Measurements from ENCODE around the gene OAS3. TPM values are rescaled to one million over a fixed set of nuclear protein-coding genes. Genes with fewer than 3 reads are reported as not detected.

The OAS3 gene
- total and polyA plus RNA-seq, 12 donors, result 3.0 to 28.0 (median 8.5) TPM

DNA sequence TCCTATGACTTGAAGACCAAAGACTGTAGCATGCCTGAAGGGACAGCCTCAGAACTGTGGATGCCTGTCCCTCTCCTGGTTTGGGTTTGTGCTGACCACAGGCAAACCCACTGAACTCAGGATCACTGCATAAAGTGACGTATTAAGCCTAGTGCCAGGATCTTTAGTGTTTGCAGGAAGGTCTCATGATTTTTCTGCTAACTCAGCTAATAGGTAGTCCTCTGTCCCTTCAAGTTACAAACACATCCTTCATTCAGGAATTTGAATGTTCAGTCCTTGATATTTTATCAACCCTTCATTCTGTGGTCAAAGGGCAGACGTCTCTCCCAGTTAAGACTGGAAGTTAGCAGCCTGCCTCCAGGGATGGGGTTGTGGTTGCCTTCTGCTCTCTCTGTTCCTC, 10.3 kb upstream of the OAS3 start:
- H3K27ac ChIP-seq, result no peak overlapping the region
- no peak overlapping the region for H3K4me3 ChIP-seq
- TF ChIP-seq, protein P1, sequence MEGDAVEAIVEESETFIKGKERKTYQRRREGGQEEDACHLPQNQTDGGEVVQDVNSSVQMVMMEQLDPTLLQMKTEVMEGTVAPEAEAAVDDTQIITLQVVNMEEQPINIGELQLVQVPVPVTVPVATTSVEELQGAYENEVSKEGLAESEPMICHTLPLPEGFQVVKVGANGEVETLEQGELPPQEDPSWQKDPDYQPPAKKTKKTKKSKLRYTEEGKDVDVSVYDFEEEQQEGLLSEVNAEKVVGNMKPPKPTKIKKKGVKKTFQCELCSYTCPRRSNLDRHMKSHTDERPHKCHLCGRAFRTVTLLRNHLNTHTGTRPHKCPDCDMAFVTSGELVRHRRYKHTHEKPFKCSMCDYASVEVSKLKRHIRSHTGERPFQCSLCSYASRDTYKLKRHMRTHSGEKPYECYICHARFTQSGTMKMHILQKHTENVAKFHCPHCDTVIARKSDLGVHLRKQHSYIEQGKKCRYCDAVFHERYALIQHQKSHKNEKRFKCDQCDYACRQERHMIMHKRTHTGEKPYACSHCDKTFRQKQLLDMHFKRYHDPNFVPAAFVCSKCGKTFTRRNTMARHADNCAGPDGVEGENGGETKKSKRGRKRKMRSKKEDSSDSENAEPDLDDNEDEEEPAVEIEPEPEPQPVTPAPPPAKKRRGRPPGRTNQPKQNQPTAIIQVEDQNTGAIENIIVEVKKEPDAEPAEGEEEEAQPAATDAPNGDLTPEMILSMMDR (IDR thresholded peaks at IDR 0.05), result no peak
- no peak for DNase-seq
- peaks cover 0 to 15% (median 0%) of the 10 kb centered on the region in 11 donors for H3K9me3 ChIP-seq
- WGBS, 2 donors, result 50 to 80% methylated on average over 2 of the region's 2 CpGs
- no peaks in the 10 kb centered on the region for H3K27me3 ChIP-seq
- intact Hi-C loops (cut with DNase I), result no loop called here
- peaks cover 0 to 31% (median 0%) of the 10 kb centered on the region in 9 donors for H3K36me3 ChIP-seq
- H3K4me1 ChIP-seq, result peaks cover 0 to 11% (median 0%) of the 10 kb centered on the region in 9 donors
- no peak for ATAC-seq

DNA sequence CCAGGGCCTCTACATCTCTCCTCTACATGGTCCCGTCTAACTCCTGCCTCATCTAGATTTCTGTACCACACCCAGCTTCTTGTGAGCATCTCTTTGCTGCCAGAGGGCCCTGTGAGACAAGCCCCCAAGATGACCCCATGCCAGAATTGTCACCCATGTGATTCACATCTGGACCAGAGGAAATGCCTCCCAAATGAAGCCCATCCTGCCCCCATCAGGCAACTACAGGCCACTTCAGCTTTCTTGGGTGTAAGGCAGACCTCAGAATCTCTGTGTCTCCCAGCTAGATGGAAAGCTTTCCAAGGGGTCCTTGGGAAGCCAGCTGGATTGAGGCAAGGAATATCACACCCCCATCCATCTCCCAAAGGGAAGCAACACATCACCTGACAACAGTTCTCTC, 9.3 kb upstream of the OAS3 start:
- no peak for ATAC-seq
- TF ChIP-seq, protein P1 (IDR thresholded peaks at IDR 0.05), result no peak
- 86 to 100% methylated on average over 1 of the region's 1 CpG for WGBS, 2 donors
- Histone ChIP-seq H3K4me3 (no peak overlapping the region), H3K36me3 (peaks cover 0 to 29% (median 0%) of the 10 kb centered on the region in 9 donors), H3K9me3 (peaks cover 0 to 15% (median 0%) of the 10 kb centered on the region in 11 donors), H3K27ac (no peak overlapping the region), H3K4me1 (peaks cover 0 to 11% (median 0%) of the 10 kb centered on the region in 9 donors), H3K27me3 (no peaks in the 10 kb centered on the region)
- no peak for DNase-seq
- intact Hi-C loops (cut with DNase I), result no loop called here

DNA sequence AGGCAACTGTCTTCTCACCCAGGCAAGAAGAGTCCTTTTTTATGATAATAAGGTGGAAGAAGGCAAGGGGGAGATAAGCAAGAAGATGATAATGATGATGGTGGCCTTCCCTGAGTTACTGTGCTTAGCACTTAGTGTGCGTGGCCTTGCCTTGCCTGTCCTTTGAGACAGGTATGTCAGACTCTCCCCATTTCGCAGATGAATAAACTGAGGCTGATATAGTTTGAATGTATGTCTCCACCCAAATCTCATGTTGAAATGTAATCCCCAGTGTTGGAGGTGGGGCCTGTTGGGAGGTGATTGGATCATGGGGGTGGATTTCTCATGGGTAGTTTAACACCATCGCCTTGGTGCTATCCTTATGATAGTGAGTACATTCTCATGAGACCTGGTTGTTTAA, 8.6 kb upstream of the OAS3 start:
- 95 to 97% methylated on average over 3 of the region's 3 CpGs for WGBS, 2 donors
- intact Hi-C loops (cut with DNase I), result no loop called here
- Histone ChIP-seq H3K4me1 (peaks cover 0 to 8% (median 0%) of the 10 kb centered on the region in 9 donors), H3K27ac (no peak overlapping the region), H3K36me3 (peaks cover 0 to 29% (median 0%) of the 10 kb centered on the region in 9 donors), H3K27me3 (no peaks in the 10 kb centered on the region), H3K9me3 (peaks cover 0 to 15% (median 0%) of the 10 kb centered on the region in 11 donors), H3K4me3 (no peak overlapping the region)
- ATAC-seq, result no peak
- TF ChIP-seq, protein P1 (IDR thresholded peaks at IDR 0.05), result no peak
- DNase-seq, result no peak

DNA sequence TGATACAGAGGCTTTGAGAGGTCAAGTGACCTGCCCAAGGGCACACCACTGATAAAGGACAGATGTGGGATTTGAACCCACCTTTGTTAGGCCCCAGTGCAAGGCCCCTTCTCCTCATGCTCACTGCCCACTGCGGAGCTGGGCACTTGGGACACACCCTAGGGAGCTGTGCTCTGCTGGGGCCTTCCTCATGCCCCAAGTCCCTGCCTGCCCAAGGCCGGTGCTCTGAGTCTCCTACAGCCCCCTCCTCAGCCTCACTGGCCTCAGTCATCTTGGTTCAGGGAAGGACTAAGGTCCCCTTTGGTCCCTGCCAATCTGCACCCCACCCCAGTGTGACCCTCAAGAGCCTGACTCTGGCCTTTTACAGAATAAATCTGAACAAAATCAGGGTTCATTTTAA, 7.9 kb upstream of the OAS3 start:
- 87 to 90% methylated on average over 2 of the region's 2 CpGs for WGBS, 2 donors
- Histone ChIP-seq H3K9me3 (peaks cover 0 to 15% (median 0%) of the 10 kb centered on the region in 11 donors), H3K36me3 (peaks cover 0 to 24% (median 0%) of the 10 kb centered on the region in 9 donors), H3K4me3 (no peak overlapping the region), H3K4me1 (peaks cover 0 to 1% (median 0%) of the 10 kb centered on the region in 9 donors), H3K27me3 (no peaks in the 10 kb centered on the region), H3K27ac (no peak overlapping the region)
- intact Hi-C loops (cut with DNase I), result no loop called here
- no peak for DNase-seq
- TF ChIP-seq, protein P1 (IDR thresholded peaks at IDR 0.05), result no peak
- ATAC-seq, result peak in 1 of 8 donors; percentile 13
